Prostate gland (tissue), 2 donors: ENCODE data around the gene REXO4.

ENCODE experiments used
- POLR2A ChIP-seq: fragments of 450-650 bp; IDR thresholded peaks from one replicate; pipeline ENCODE4 v1.6.1; 2016; ENCODE audit warnings: antibody characterized with exemption, mild to moderate bottlenecking
- POLR2AphosphoS5 ChIP-seq: sonication (generic); formaldehyde crosslinking; IDR thresholded peaks from one replicate; pipeline ENCODE4 v1.6.1; 2017; ENCODE audit warnings: antibody characterized with exemption
- TF ChIP-seq, protein P1 (sequence below), 4 experiments: fragments of 200-600 bp in 2 of 4; fragments of 450-650 bp in 2 of 4; sonication (generic) in 2 of 4; IDR thresholded peaks; 1 replicate in 3 of 4; 2 replicates in 1 of 4; pipeline ENCODE4 v1.5.1; 2016 to 2019; ENCODE audit warnings: antibody characterized with exemption in 4 of 4, mild to moderate bottlenecking in 2 of 4, moderate library complexity in 2 of 4

DNA sequence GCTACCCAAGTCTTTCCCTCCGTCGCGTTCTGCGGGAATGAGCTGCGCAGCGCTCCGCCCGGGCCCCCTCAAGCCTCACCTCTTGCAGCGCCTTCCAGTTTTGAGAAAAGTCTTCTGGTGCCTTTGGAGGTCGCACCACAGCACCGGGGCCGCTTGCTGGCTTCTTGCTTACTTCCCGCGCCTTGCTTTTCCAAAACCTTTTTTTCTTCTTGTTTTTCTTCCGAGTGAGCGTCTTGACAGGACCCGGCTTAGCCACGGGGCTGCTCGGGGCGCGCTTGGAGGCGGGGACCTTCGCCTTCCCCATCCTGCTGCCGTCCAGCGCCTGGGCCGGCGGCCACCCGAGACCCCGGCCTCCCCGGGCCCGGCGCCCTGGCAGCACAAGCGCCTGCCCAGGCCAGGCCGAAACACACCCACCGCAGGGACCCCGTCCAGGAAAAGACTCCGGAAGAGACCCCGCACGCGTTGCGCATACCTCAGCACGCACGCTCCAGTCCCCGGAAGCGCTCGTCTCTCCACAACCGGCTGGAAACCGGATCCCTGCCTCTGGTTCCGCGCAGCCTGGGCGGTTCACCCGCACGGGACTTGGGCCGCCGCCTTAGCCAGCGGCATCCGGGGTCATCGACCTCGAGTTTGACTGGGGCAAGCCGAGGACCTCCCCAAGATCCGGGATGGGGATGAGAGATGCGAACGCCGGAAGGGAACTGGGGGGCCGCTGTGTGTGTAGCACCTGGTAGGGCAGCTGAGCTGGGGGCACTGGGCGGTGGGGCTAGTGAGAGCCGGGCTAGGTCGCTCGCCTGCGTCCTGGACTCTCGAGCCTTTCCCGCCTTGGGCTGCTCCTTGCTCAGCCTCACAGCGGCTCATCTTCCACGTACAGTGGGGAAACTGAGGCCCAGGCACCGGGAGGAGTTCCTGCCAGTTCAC lies at the start of gene REXO4:
- TF ChIP-seq, protein P1, sequence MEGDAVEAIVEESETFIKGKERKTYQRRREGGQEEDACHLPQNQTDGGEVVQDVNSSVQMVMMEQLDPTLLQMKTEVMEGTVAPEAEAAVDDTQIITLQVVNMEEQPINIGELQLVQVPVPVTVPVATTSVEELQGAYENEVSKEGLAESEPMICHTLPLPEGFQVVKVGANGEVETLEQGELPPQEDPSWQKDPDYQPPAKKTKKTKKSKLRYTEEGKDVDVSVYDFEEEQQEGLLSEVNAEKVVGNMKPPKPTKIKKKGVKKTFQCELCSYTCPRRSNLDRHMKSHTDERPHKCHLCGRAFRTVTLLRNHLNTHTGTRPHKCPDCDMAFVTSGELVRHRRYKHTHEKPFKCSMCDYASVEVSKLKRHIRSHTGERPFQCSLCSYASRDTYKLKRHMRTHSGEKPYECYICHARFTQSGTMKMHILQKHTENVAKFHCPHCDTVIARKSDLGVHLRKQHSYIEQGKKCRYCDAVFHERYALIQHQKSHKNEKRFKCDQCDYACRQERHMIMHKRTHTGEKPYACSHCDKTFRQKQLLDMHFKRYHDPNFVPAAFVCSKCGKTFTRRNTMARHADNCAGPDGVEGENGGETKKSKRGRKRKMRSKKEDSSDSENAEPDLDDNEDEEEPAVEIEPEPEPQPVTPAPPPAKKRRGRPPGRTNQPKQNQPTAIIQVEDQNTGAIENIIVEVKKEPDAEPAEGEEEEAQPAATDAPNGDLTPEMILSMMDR (IDR thresholded peaks at IDR 0.05): no peak
- peak; percentile 20 for TF ChIP-seq POLR2A
- TF ChIP-seq POLR2AphosphoS5: peak; percentile 78
